ENCODE data around the gene ADD2.

ADD2 gene

DNA sequence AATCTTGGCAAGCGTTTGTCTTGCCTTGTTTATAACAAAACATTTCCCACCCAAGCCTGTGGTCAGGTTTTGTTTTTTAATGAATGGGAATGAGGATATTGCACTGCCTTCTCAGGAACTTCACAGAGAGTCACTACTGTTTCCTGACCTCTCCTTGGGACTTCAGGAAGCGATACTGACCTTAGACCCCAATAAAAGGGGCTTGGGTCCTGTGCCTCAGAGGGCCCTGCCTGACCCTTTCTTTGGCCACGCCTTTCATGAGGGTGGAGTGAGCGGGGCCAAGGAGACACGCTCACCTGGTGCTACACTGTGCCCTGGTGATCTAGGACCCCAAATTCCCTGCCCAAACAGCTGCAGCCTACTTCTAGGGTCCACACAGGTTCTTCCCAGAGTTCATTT, 121.6 kb downstream of the ADD2 start:
- no peak for ATAC-seq
- TF ChIP-seq, protein P1, sequence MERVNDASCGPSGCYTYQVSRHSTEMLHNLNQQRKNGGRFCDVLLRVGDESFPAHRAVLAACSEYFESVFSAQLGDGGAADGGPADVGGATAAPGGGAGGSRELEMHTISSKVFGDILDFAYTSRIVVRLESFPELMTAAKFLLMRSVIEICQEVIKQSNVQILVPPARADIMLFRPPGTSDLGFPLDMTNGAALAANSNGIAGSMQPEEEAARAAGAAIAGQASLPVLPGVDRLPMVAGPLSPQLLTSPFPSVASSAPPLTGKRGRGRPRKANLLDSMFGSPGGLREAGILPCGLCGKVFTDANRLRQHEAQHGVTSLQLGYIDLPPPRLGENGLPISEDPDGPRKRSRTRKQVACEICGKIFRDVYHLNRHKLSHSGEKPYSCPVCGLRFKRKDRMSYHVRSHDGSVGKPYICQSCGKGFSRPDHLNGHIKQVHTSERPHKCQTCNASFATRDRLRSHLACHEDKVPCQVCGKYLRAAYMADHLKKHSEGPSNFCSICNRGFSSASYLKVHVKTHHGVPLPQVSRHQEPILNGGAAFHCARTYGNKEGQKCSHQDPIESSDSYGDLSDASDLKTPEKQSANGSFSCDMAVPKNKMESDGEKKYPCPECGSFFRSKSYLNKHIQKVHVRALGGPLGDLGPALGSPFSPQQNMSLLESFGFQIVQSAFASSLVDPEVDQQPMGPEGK (CRISPR knock-in tag; IDR thresholded peaks at IDR 0.05; ENCODE audit: borderline replicate concordance) = no peak
- TF ChIP-seq, protein P2, sequence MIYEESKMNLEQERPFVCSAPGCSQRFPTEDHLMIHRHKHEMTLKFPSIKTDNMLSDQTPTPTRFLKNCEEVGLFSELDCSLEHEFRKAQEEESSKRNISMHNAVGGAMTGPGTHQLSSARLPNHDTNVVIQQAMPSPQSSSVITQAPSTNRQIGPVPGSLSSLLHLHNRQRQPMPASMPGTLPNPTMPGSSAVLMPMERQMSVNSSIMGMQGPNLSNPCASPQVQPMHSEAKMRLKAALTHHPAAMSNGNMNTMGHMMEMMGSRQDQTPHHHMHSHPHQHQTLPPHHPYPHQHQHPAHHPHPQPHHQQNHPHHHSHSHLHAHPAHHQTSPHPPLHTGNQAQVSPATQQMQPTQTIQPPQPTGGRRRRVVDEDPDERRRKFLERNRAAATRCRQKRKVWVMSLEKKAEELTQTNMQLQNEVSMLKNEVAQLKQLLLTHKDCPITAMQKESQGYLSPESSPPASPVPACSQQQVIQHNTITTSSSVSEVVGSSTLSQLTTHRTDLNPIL (CRISPR knock-in tag; IDR thresholded peaks at IDR 0.05; ENCODE audit: low read depth) = no peak
- TF ChIP-seq RARB (CRISPR knock-in tag; IDR thresholded peaks at IDR 0.05) = no peak
- TF ChIP-seq, protein P3, sequence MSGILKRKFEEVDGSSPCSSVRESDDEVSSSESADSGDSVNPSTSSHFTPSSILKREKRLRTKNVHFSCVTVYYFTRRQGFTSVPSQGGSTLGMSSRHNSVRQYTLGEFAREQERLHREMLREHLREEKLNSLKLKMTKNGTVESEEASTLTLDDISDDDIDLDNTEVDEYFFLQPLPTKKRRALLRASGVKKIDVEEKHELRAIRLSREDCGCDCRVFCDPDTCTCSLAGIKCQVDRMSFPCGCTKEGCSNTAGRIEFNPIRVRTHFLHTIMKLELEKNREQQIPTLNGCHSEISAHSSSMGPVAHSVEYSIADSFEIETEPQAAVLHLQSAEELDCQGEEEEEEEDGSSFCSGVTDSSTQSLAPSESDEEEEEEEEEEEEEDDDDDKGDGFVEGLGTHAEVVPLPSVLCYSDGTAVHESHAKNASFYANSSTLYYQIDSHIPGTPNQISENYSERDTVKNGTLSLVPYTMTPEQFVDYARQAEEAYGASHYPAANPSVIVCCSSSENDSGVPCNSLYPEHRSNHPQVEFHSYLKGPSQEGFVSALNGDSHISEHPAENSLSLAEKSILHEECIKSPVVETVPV (CRISPR knock-in tag; IDR thresholded peaks at IDR 0.05) = no peak
- TF ChIP-seq ZFP3 (CRISPR knock-in tag; IDR thresholded peaks at IDR 0.05) = no peak
- no peak for TF ChIP-seq CSDC2 (CRISPR knock-in tag; IDR thresholded peaks at IDR 0.05)
- TF ChIP-seq OSR1 (CRISPR knock-in tag; IDR thresholded peaks at IDR 0.05) = no peak

DNA sequence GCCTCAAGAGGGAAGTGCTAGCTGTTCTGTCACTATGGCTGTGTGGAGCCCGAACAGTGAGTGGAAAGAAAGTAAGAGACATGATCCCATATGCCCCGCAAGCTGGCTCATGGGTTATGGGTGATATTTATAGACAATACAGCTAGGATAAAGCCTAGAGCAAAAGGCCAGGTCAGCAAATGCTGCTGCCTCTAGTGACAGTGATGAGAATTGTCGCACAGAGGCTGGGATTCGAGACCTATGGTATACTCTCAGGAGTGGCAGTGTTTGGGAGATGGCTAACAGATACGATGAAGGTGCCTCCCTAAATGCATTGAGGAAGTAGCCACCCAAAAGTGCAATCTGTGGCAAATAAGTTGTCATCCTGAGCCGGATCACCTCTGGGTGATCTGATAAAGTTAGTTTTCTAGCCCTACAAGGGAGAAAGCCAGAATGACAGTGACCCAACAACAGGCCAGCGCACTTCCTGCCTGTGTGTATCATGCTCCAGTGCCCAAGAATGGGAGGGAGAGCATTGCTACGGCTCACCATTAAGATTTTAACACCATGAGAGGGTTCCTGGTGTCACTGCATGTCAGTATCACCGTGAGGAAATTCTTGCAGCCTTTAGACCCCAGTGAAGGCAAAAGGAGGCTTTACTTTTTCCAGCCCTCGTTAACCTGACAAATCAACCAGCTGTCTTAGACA, 122.1 kb downstream of the ADD2 start:
- TF ChIP-seq BACH2 (CRISPR knock-in tag; IDR thresholded peaks at IDR 0.05; ENCODE audit: borderline replicate concordance) (no peak), SNAI2 (CRISPR knock-in tag; IDR thresholded peaks at IDR 0.05) (no peak), GLIS3 (CRISPR knock-in tag; IDR thresholded peaks at IDR 0.05) (no peak), ZNF565 (CRISPR knock-in tag; conservative IDR thresholded peaks at IDR 0.05; ENCODE audit: low read depth) (no peak), OSR1 (CRISPR knock-in tag; IDR thresholded peaks at IDR 0.05) (no peak), TOX (CRISPR knock-in tag; IDR thresholded peaks at IDR 0.05; ENCODE audit: borderline replicate concordance) (no peak), ZFP30 (CRISPR knock-in tag; IDR thresholded peaks at IDR 0.05) (no peak), ISL1 (CRISPR knock-in tag; IDR thresholded peaks at IDR 0.05) (no peak), ZNF70 (CRISPR knock-in tag; IDR thresholded peaks at IDR 0.05) (no peak), ZC3H10 (CRISPR knock-in tag; IDR thresholded peaks at IDR 0.05) (no peak), ZFP3 (CRISPR knock-in tag; IDR thresholded peaks at IDR 0.05) (no peak), CSDC2 (CRISPR knock-in tag; IDR thresholded peaks at IDR 0.05) (no peak), ZNF8 (CRISPR knock-in tag; IDR thresholded peaks at IDR 0.05) (no peak), RARB (CRISPR knock-in tag; IDR thresholded peaks at IDR 0.05) (no peak), ESRRG (CRISPR knock-in tag; IDR thresholded peaks at IDR 0.05) (no peak)
- TF ChIP-seq, protein P4, sequence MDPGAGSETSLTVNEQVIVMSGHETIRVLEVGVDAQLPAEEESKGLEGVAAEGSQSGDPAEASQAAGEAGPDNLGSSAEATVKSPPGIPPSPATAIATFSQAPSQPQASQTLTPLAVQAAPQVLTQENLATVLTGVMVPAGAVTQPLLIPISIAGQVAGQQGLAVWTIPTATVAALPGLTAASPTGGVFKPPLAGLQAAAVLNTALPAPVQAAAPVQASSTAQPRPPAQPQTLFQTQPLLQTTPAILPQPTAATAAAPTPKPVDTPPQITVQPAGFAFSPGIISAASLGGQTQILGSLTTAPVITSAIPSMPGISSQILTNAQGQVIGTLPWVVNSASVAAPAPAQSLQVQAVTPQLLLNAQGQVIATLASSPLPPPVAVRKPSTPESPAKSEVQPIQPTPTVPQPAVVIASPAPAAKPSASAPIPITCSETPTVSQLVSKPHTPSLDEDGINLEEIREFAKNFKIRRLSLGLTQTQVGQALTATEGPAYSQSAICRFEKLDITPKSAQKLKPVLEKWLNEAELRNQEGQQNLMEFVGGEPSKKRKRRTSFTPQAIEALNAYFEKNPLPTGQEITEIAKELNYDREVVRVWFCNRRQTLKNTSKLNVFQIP (CRISPR knock-in tag; IDR thresholded peaks at IDR 0.05; ENCODE audit: borderline replicate concordance, low read depth) = no peak
- TF ChIP-seq, protein P2 (CRISPR knock-in tag; IDR thresholded peaks at IDR 0.05; ENCODE audit: low read depth) = no peak
- TF ChIP-seq, protein P3 (CRISPR knock-in tag; IDR thresholded peaks at IDR 0.05) = no peak
- TF ChIP-seq, protein P1 (CRISPR knock-in tag; IDR thresholded peaks at IDR 0.05; ENCODE audit: borderline replicate concordance) = no peak
- ATAC-seq = peak; percentile 72

Measured in SK-N-SH treated with all-trans-retinoic acid at 6 μM for 48 hours (cell line).